ENCODE results near the gene PPP6R1.

Gene PPP6R1

GRCh38 chr19:55223291-55224037, 35.4 kb downstream of the PPP6R1 start:
- no peak for DNase-seq (ENCODE audit: low spot score)

GRCh38 chr19:55220525-55220924, 38.3 kb downstream of the PPP6R1 start:
- no peak for DNase-seq (ENCODE audit: low spot score)

DNA sequence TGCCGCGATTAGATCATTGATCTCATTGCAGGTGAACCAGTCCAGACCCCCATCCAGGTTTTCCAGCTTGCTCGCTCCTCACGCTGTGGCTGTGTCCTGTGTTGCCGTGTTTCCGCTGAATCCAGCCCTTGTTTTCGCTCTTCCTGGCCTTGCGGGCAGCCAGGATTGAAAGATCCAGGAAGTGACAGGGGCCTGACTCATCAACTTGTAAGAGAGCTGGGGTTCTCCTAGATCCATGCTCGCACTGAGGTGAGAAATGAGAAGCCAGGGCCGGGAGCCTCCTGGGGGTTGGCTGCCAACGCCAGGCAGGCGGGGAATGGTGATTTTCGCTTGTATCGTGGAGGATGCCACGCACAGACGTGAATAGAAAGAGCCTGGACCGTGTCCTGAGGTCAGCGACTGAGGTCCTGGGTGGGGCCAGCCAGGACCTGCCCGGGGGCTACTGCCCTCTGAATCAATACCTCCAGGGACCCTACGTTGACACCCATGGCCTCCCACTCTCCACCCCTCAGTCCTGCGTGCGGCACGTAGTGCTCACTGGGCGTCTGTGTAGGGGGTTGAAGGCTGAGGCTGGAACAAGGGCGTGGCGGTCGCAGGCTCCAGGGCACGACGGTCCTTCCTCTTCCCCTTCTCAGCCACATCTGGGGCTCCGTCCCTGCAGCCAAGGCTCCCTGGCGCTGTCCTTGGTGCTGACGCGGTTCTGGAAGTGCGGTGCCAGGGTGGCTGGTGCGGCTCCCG, 42.2 kb downstream of the PPP6R1 start:
- peak; percentile 94 for DNase-seq (ENCODE audit: low spot score)

GRCh38 chr19:55213547-55213946, 45.3 kb downstream of the PPP6R1 start:
- no peak for DNase-seq (ENCODE audit: low spot score)

GRCh38 chr19:55212447-55212846, 46.4 kb downstream of the PPP6R1 start:
- DNase-seq (ENCODE audit: low spot score): no peak

DNA sequence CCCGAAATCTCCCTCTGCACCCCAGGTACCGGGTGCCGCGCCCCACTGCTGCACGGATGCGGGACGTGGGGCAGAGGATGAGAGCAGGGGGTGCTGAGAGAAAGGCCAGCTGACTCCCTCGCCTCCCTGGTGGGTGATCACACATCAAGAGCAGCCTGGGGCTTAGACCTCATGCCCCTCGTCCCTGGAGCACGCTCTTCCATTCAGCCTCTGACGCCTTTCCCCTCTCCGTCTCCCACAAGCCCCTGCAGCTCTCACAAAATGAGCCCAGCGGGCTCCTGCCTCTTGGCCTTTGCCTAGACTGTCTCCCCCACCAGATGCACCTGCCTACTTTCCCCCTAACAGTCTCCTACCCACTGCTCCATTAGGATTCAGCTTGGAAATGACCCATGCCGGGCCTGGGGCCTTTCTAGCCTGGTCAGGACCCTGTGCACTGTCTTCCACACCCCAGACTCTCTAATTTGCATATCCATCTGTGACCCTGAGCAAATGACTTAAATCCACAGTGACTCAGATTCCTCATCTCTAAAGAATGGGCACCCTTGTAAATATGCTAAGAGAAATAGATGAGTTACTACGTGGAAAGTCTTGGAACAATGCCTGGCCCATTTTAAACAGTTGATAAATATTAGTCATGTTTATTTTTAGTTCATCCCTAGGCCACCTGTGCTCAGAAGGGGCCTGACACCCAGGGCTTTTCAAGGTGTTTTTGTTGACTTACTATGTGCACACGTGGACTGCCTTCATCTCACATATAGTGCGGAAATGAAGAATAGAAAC, 48.9 kb downstream of the PPP6R1 start:
- DNase-seq (ENCODE audit: low spot score): peak; percentile 71

GRCh38 chr19:55208880-55209692, 49.7 kb downstream of the PPP6R1 start, which contains the start of gene PTPRH:
PTPRH (minus strand) TSS chr19:55209501; CDS start chr19:55209433, 68 bp downstream.
- peak; percentile 6 for DNase-seq (ENCODE audit: low spot score)

- DNase-seq (ENCODE audit: low spot score): peak; percentile 99
These were observed 51.9 kb downstream of the PPP6R1 start for GRCh38 chr19:55206664-55207500.

GRCh38 chr19:55202199-55202598, 56.6 kb downstream of the PPP6R1 start:
- DNase-seq (ENCODE audit: low spot score): peak; percentile 16

- no peak for DNase-seq (ENCODE audit: low spot score)
These were observed 59.1 kb downstream of the PPP6R1 start for GRCh38 chr19:55199620-55200204.

DNA sequence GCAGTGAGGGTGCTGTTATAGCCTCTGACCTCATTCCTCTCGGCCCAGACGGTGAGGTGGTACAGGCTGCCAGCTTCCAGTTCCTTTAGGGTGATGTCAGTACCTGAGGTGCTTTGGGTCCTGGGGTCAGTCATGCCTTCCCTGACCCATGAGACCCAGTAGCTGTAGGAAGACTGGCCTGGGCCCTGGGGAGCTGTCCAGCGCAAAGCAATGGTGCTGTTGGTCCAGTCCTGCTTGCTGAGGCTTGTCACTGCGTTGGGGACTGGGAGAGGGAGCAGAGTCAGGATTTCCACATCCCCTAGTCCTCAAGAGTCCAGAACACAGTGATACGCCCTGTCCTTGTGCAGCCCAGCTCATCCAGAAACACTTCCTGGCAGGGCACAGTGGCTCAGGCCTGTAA, 60.2 kb downstream of the PPP6R1 start:
- no peak for DNase-seq (ENCODE audit: low spot score)

DNA sequence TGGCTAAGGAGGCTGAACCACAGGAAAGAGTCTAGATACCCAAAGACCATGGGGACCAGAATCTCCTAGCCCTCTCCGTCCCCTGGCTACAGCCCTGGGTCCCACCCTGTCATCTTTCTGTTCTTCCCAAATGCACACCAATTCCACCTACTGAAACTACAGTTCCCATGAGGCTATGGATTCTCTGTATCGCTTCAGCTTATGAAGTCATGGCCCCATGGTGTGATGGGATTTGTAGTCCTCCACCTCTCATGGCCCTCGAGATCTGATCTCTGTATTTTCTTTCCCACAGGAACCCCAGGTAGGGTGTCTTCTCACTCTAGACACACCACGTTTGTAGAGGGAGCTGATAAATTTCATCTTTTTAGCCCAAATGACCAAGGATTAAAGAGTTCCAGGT, 61.3 kb downstream of the PPP6R1 start:
- no peak for DNase-seq (ENCODE audit: low spot score)

GRCh38 chr19:55196803-55197202, 62.0 kb downstream of the PPP6R1 start:
- DNase-seq (ENCODE audit: low spot score): no peak

DNA sequence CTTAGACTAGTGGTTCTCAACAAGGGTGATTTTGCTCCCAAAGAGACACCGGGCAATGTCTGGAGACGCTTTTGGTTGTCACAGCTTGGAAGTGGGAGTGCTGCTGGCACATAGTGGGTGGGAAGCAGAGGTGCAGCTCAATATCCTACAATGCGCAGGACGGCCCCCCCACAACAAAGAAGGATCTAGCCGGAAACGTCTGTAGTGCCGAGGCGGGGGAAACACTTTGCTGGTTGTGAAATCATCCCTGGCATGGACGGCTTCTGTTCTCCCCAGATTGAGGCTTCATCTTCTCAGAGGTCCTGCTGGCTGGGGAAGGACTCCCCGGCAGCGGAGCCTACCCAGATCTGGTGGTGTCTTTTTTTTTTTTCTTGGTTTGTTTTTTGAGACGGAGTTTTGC, 65.3 kb downstream of the PPP6R1 start:
- no peak for DNase-seq (ENCODE audit: low spot score)

DNA sequence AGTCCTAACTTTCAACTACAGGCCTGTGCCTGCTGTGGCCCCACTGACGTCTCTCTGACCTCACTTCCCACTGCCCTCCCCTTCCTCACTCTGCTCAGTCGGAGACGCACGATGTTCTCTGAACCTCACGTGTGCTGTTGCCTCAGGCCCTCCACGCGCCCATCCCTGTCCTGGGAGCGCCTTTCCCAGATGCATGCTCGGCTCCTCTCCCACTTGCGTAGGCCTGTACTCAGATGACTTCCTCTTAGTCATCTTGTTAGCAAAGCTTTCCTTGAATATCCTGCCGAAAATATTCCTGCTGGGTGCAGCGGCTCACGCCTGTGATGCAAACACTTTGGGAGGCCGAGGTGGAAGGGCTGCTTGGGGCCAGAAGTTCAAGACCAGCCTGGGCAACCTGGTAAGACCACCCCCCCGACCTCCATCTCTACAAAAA, 69.4 kb downstream of the PPP6R1 start:
- peak; percentile 81 for DNase-seq (ENCODE audit: low spot score)

- DNase-seq (ENCODE audit: low spot score): no peak
These were observed 70.2 kb downstream of the PPP6R1 start for GRCh38 chr19:55188625-55189024.

DNA sequence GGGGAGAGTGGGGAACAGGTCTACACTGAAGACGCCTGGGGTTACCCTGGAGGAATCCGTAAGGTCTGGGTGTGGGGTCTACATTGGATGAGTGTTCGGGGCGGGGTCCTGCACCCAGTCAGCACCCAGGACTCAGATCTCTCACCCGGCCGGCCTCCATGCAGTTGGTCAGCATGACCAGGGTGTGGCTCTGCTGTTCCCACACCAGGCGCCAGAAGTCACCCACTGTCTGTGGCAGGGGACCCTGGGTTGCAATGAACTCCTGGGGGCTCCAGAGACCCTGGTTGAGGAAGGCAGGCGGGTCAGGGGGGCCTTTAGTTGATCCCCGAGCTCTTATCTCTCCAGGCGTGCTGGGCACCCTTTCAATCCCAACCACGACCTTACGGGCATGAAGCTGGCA, 72.7 kb downstream of the PPP6R1 start:
- no peak for DNase-seq (ENCODE audit: low spot score)

DNA sequence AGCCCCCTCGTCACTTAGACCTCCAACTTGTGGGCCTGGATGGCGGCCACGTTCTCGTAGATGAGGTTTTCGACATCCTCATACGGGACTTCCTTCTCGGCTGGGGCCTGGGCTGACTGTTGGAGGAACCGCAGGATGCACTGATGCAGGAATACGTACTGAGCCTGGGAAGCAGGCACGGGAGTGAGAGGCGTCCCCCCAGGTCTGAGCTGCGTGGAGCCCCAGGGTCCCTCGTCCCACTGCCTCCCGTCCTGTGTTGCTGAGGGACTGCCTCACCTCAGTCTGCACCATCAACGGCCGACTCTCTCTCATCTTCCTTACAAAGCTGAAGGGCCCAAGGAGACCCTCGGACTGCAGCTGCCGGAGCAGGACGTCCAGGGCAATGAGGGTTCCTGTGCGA, 77.1 kb downstream of the PPP6R1 start:
- no peak for DNase-seq (ENCODE audit: low spot score)

All from AG20443 (cell line).